ENCODE data around the gene ADAMTS8. TPM values are rescaled to one million over a fixed set of nuclear protein-coding genes. Genes with fewer than 3 reads are reported as not detected.

The ADAMTS8 gene
- total RNA-seq, 1 experiment from 2014 or later: 0.15 TPM

GRCh38 chr11:130437848-130438247 lies 9.4 kb upstream of the ADAMTS8 start:
- Histone ChIP-seq H3K27me3 (ENCODE audit: control insufficient read depth, insufficient read depth, low read length) (no peaks in the 10 kb centered on the region), H3K27ac (ENCODE audit: low read length) (peak overlapping the region; percentile 93; the same call in 1 of the 2 replicates), H3K9me3 (ENCODE audit: control insufficient read depth, insufficient read depth, low read depth, low read length) (no peaks in the 10 kb centered on the region), H3K4me3 (ENCODE audit: low read depth in 2 of 2, low read length in 2 of 2) (no peak overlapping the region), H3K36me3 (ENCODE audit: control insufficient read depth, insufficient read depth, low read length) (no peaks in the 10 kb centered on the region), H3K4me1 (ENCODE audit: control insufficient read depth, insufficient read depth, low read length) (peaks cover 13% of the 10 kb centered on the region)
- ChIA-PET POLR2A (no interaction called here), CTCF (interaction anchor here (0.6 to 1.3 kb wide), 2 partner anchors 424 to 428 kb away, joined by 4 to 5 read pairs; no protein-coding TSS in a partner anchor)
- in situ Hi-C loops (cut with HindIII; ENCODE audit: low pct_unique_long_range_greater_than_20kb, low sequenced_read_pairs) (no loop called here), intact Hi-C loops (cut with micrococcal nuclease; ENCODE audit: unreplicated experiment) (no loop called here)
- DNase-seq (ENCODE audit: low read depth, low spot score) (no peak), ATAC-seq (no peak)
- TF ChIP-seq SIN3A (IDR thresholded peaks at IDR 0.05; ENCODE audit: borderline replicate concordance, insufficient read depth, low read depth, low read length) (no peak), CTCF (IDR thresholded peaks at IDR 0.05) (no peak), TCF7L2 (IDR thresholded peaks at IDR 0.05; ENCODE audit: low read depth, low read length) (no peak), POLR2AphosphoS5 (IDR thresholded peaks at IDR 0.05; ENCODE audit: low read depth, low read length) (no peak), REST (IDR thresholded peaks at IDR 0.05; ENCODE audit: insufficient read depth in 1 of 2, low read depth in 2 of 2, low read length in 1 of 2) (no peak)
- no TSS peak for BruUV-seq (replicated peaks)

GRCh38 chr11:130436171-130436570 lies 7.8 kb upstream of the ADAMTS8 start:
- peaks cover 13% of the 10 kb centered on the region for H3K4me1 ChIP-seq (ENCODE audit: control insufficient read depth, insufficient read depth, low read length)
- in situ Hi-C loops (cut with HindIII; ENCODE audit: low pct_unique_long_range_greater_than_20kb, low sequenced_read_pairs) (no loop called here), intact Hi-C loops (cut with micrococcal nuclease; ENCODE audit: unreplicated experiment) (no loop called here)
- no peaks in the 10 kb centered on the region for H3K36me3 ChIP-seq (ENCODE audit: control insufficient read depth, insufficient read depth, low read length)
- TF ChIP-seq POLR2AphosphoS5 (IDR thresholded peaks at IDR 0.05; ENCODE audit: low read depth, low read length) (no peak), CTCF (IDR thresholded peaks at IDR 0.05) (no peak), REST (IDR thresholded peaks at IDR 0.05; ENCODE audit: insufficient read depth in 1 of 2, low read depth in 2 of 2, low read length in 1 of 2) (no peak), TCF7L2 (IDR thresholded peaks at IDR 0.05; ENCODE audit: low read depth, low read length) (no peak), SIN3A (IDR thresholded peaks at IDR 0.05; ENCODE audit: borderline replicate concordance, insufficient read depth, low read depth, low read length) (no peak)
- ChIA-PET CTCF (no interaction called here), POLR2A (no interaction called here)
- peak overlapping the region; percentile 93 for H3K27ac ChIP-seq (ENCODE audit: low read length)
- no TSS peak for BruUV-seq (replicated peaks)
- no peak overlapping the region for H3K4me3 ChIP-seq (ENCODE audit: low read depth in 2 of 2, low read length in 2 of 2)
- ATAC-seq (no peak), DNase-seq (ENCODE audit: low read depth, low spot score) (no peak)
- no peaks in the 10 kb centered on the region for H3K27me3 ChIP-seq (ENCODE audit: control insufficient read depth, insufficient read depth, low read length)
- no peaks in the 10 kb centered on the region for H3K9me3 ChIP-seq (ENCODE audit: control insufficient read depth, insufficient read depth, low read depth, low read length)
